ENCODE data around the gene NFATC3. TPM values are rescaled to one million over a fixed set of nuclear protein-coding genes. Genes with fewer than 3 reads are reported as not detected.
A peak's percentile ranks its signal among the peaks of the same experiment; 100 is the strongest.

Gene NFATC3
- total RNA-seq, 2 donors from 2014 or later = 51.1 to 56.7 TPM

DNA sequence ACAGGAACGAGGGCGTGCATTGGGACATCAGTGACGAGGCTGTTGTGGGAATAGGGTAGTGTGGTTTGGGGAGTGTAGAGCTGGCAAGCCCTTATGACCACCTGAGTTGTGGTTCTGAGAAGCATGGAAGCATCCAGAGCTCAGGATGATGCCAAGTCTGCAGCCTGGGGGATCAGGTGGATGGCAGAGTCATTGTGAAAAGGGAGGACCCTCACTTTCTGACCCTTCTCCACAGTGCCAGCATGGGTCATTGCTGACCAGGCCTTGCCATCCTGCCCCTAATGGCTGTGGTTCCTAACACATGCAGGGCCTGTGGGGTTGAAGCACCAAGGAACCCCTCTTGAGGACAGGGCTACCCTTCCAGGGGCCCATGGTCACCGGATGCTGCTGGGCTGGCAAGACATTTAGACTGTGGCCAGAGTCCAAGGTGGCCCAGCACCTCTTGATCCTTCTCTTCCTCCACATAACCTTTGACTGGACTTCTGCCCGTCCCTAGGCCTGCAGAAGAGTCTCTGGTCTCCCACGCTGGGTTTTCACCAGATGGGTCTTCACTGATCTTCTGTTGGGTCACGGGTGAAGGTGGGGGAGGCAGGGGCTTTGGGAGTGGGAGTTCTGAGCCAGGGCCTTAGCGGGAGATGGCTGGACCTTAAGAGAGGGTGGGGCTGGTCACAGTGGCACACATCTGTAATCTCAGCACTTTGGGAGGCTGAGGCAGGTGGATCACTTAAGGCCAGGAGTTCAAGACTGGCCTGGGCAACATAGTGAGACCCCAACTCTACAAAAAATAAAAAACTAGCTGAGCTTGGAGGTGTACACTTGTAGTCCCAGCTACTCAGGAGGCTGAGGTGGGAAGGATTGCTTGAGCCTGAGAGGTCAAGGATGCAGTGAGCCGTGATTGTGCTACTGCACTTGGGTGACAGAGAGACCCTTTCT lies 158.0 kb downstream of the NFATC3 start:
- Histone ChIP-seq H3K9me3 (no peaks in the 10 kb centered on the region), H3K4me3 (no peak overlapping the region), H3K36me3 (no peaks in the 10 kb centered on the region), H3K27ac (no peak overlapping the region), H3K4me1 (ENCODE audit: control insufficient read depth in 1 of 2, low read depth in 2 of 2) (peaks cover 27 to 33% of the 10 kb centered on the region in 2 donors), H3K27me3 (replicated peaks; ENCODE audit: insufficient read depth) (no peaks in the 10 kb centered on the region)
- TF ChIP-seq, protein P1, sequence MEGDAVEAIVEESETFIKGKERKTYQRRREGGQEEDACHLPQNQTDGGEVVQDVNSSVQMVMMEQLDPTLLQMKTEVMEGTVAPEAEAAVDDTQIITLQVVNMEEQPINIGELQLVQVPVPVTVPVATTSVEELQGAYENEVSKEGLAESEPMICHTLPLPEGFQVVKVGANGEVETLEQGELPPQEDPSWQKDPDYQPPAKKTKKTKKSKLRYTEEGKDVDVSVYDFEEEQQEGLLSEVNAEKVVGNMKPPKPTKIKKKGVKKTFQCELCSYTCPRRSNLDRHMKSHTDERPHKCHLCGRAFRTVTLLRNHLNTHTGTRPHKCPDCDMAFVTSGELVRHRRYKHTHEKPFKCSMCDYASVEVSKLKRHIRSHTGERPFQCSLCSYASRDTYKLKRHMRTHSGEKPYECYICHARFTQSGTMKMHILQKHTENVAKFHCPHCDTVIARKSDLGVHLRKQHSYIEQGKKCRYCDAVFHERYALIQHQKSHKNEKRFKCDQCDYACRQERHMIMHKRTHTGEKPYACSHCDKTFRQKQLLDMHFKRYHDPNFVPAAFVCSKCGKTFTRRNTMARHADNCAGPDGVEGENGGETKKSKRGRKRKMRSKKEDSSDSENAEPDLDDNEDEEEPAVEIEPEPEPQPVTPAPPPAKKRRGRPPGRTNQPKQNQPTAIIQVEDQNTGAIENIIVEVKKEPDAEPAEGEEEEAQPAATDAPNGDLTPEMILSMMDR (IDR thresholded peaks at IDR 0.05) = no peak
- ATAC-seq (ENCODE audit: insufficient number of reproducible peaks, low FRiP score, low read depth) = no peak
- DNase-seq (ENCODE audit: low spot score) = no peak

DNA sequence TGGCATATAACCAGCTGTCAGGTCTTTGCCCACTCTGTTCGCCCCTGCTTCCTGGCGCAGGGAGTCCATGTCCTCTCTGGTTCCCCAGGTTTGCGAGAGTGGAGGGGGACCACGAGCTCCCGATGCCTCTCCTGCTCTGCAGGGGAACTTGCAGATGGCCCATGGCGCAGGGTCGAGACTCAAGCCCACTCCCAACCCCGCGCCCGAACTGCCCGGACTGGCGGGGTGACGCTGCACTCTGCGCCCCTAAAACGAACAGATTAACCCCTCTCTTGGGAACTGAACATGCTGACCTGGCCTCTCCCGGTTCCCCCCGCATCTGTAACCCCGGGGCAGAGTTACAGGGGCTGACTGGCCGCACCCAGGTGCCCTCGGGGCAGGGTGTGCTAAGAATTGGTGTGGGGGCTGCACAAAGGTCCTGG lies 159.3 kb downstream of the NFATC3 start:
- H3K27me3 ChIP-seq (replicated peaks; ENCODE audit: insufficient read depth) = no peaks in the 10 kb centered on the region
- no peaks in the 10 kb centered on the region for H3K9me3 ChIP-seq
- peak overlapping the region; percentile 78 for H3K4me3 ChIP-seq
- no peak overlapping the region for H3K27ac ChIP-seq
- ATAC-seq (ENCODE audit: insufficient number of reproducible peaks, low FRiP score, low read depth) (no peak), DNase-seq (ENCODE audit: low spot score) (no peak)
- H3K36me3 ChIP-seq = peaks cover 6% of the 10 kb centered on the region
- H3K4me1 ChIP-seq (ENCODE audit: control insufficient read depth in 1 of 2, low read depth in 2 of 2) = peaks cover 32 to 44% of the 10 kb centered on the region in 2 donors
- TF ChIP-seq, protein P1 (IDR thresholded peaks at IDR 0.05) = no peak

DNA sequence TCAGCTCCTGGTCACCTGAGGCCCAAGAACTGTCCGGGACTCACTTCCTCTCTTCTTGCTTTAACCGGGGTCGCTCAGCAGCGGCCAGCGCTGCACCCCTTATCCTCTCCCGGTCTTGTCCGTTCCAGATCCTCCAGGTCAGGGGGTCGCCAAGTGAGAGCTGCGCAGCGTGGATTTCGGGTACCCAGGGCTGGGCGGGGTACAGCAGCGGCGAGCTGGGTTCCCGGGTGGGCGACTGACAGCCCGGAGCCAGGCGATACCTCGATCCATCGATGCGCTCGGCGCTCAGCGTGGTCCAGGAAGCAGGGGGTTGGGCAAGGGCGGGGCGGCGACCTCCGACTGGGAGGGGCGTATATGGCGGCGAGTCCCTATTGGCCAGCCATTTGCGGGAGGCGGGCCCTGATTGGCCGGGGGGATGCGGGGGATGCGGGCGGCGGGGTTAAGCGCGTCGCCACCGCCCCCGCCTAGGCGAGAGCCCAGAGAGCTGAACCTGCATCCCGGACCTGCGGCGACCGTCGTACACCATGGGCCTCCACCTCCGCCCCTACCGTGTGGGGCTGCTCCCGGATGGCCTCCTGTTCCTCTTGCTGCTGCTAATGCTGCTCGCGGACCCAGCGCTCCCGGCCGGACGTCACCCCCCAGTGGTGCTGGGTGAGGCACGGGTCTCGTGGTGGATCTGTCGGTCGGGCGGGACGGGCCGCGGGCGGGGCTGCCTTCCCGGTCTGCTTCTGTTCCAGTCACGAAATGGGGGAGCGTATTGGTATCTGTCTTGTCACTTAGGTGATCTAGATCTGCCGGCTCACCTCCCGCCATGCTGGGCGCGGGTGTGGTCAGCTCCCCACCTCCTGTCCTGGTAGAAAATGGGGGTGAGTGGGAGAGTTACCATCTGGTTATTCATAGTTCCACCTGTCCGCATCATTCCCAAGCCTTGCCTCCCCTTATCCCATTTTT lies 160.0 kb downstream of the NFATC3 start, which contains the start of gene PLA2G15:
PLA2G15 (plus strand) TSS at position 471 of the 951 bp plus-strand sequence; CDS start at position 525, 54 bp downstream.
- ATAC-seq (ENCODE audit: insufficient number of reproducible peaks, low FRiP score, low read depth) = peak; percentile 90
- TF ChIP-seq, protein P1 (IDR thresholded peaks at IDR 0.05) = no peak
- peak within 1 kb of the TSS; percentile 31 to 78 for H3K27ac ChIP-seq
- H3K4me1 ChIP-seq (ENCODE audit: control insufficient read depth in 1 of 2, low read depth in 2 of 2) = peaks cover 32 to 44% of the 10 kb centered on the region in 2 donors
- no peaks in the 10 kb centered on the region for H3K27me3 ChIP-seq (replicated peaks; ENCODE audit: insufficient read depth)
- peak within 1 kb of the TSS; percentile 78 for H3K4me3 ChIP-seq
- peak; percentile 87 for DNase-seq (ENCODE audit: low spot score)
- H3K36me3 ChIP-seq = peaks cover 7% of the 10 kb centered on the region
- no peaks in the 10 kb centered on the region for H3K9me3 ChIP-seq

DNA sequence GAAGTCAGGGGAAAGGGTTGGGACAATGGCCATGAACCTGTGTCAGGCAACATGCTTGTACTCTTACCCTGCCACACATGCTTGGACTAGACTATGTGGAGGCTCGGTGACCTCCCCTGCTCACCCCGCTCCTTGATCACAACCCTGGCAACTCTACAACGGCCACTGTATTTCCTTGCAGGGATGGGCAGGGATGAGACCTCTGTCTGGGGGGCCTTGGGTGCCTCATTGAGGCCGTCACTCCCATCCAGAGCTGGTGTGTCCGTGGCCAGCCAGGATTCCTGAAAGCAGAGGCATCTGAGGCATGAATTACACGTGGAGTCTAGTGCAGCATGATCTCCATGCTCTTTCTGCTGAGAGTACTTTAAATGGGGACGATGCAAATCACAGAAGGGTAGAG lies 161.0 kb downstream of the NFATC3 start:
- ATAC-seq (ENCODE audit: insufficient number of reproducible peaks, low FRiP score, low read depth) (no peak), DNase-seq (ENCODE audit: low spot score) (no peak)
- no peaks in the 10 kb centered on the region for H3K27me3 ChIP-seq (replicated peaks; ENCODE audit: insufficient read depth)
- H3K4me3 ChIP-seq = peak overlapping the region; percentile 78
- peaks cover 16% of the 10 kb centered on the region for H3K36me3 ChIP-seq
- TF ChIP-seq, protein P1 (IDR thresholded peaks at IDR 0.05) = no peak
- H3K9me3 ChIP-seq = no peaks in the 10 kb centered on the region
- peak overlapping the region; percentile 31 to 78 for H3K27ac ChIP-seq
- H3K4me1 ChIP-seq (ENCODE audit: control insufficient read depth in 1 of 2, low read depth in 2 of 2) = peaks cover 33 to 44% of the 10 kb centered on the region in 2 donors

Data from thoracic aorta (tissue), 2 donors.